Measurements from ENCODE around the gene WIPF2. TPM values are rescaled to one million over a fixed set of nuclear protein-coding genes. Genes with fewer than 3 reads are reported as not detected.

Gene WIPF2
- total and polyA plus RNA-seq, 9 donors = 6.1 to 27.8 (median 18.4) TPM

DNA sequence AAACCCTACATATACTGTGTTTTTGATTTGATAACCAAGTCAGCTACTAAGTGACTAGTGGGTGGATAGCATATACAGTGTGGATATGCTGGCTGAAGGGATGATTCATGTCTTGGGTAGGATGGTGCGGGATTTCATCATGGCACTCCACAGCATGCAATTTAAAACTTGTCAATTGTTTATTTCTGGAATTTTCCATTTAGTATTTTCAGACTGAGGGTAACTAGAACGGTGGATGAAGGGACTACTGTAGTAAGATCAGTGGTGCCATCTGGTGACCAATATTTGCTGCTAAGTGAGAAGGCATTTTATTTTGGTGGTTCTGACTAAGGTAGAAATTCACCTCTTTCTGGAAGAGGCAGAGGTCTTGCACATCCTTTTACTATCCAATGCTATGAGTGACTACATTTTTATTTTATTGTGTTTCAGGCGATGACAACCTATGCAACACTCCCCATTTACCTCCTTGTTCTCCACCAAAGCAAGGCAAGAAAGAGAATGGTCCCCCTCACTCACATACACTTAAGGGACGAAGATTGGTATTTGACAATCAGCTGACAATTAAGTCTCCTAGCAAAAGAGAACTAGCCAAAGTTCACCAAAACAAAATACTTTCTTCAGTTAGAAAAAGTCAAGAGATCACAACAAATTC is 71.7 kb downstream of the WIPF2 start:
- WGBS, 3 donors = 54 to 63% (median 58%) methylated on average over 4 of the region's 4 CpGs
- no peak for DNase-seq
- Histone ChIP-seq H3K4me1 (ENCODE audit: insufficient read depth) (peaks cover 2% of the 10 kb centered on the region), H3K4me3 (no peak overlapping the region), H3K9me3 (no peaks in the 10 kb centered on the region), H3K27me3 (no peaks in the 10 kb centered on the region), H3K27ac (no peak overlapping the region), H3K36me3 (no peaks in the 10 kb centered on the region)
- intact Hi-C loops (cut with DNase I) = loop anchor here in 2 of 4 donors (5.0 to 10.0 kb wide), 2 partner anchors 276 to 278 kb away; partner anchors contain the start of gene CSF3 (in 1 of the 2)
- no peak for TF ChIP-seq POLR2A (IDR thresholded peaks at IDR 0.05)
- TF ChIP-seq, protein P1, sequence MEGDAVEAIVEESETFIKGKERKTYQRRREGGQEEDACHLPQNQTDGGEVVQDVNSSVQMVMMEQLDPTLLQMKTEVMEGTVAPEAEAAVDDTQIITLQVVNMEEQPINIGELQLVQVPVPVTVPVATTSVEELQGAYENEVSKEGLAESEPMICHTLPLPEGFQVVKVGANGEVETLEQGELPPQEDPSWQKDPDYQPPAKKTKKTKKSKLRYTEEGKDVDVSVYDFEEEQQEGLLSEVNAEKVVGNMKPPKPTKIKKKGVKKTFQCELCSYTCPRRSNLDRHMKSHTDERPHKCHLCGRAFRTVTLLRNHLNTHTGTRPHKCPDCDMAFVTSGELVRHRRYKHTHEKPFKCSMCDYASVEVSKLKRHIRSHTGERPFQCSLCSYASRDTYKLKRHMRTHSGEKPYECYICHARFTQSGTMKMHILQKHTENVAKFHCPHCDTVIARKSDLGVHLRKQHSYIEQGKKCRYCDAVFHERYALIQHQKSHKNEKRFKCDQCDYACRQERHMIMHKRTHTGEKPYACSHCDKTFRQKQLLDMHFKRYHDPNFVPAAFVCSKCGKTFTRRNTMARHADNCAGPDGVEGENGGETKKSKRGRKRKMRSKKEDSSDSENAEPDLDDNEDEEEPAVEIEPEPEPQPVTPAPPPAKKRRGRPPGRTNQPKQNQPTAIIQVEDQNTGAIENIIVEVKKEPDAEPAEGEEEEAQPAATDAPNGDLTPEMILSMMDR (IDR thresholded peaks at IDR 0.05) = peak in 2 of 3 donors; percentile 14 to 40

GRCh38 chr17:40291281-40291664 is 72.2 kb downstream of the WIPF2 start:
- DNase-seq = no peak
- Histone ChIP-seq H3K9me3 (no peaks in the 10 kb centered on the region), H3K27ac (no peak overlapping the region), H3K27me3 (no peaks in the 10 kb centered on the region), H3K36me3 (no peaks in the 10 kb centered on the region), H3K4me3 (no peak overlapping the region), H3K4me1 (ENCODE audit: insufficient read depth) (peaks cover 2% of the 10 kb centered on the region)
- WGBS, 3 donors = 79 to 83% (median 80%) methylated on average over 2 of the region's 2 CpGs
- no peak for TF ChIP-seq EP300 (IDR thresholded peaks at IDR 0.05)
- intact Hi-C loops (cut with DNase I) = loop anchor here in 2 of 4 donors (5.0 to 10.0 kb wide), 2 partner anchors 276 to 279 kb away; partner anchors contain the start of gene CSF3 (in 1 of the 2)

DNA sequence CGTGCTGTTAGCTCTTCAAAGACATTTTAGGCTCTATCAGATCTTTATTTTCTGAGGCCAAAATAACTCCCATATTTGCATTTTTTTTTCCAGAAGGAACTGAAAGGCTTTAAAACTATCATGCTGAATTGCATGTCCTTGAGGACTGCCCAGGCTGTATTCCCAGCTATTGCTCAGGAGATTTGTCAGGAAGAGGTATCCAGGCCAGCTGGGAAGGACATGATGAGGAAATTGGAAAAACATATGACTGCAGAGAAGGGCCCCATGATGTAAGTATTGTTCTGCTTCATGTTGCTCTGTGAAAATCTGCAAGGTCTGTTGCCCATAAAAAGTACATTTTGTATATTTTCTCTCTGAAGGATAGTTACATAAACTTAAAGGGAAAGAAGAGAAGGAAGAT is 74.3 kb downstream of the WIPF2 start:
- DNase-seq = peak in 1 of 5 donors; percentile 67
- no peaks in the 10 kb centered on the region for H3K27me3 ChIP-seq
- no peaks in the 10 kb centered on the region for H3K36me3 ChIP-seq
- 11 to 36% (median 16%) methylated on average over 1 of the region's 1 CpG for WGBS, 3 donors
- no peaks in the 10 kb centered on the region for H3K4me1 ChIP-seq (ENCODE audit: insufficient read depth)
- no peak for TF ChIP-seq POLR2A (IDR thresholded peaks at IDR 0.05)
- peak; percentile 85 for TF ChIP-seq EP300 (IDR thresholded peaks at IDR 0.05)
- H3K27ac ChIP-seq = peak overlapping the region in 1 of 2 donors; percentile 74
- intact Hi-C loops (cut with DNase I) = loop anchor here in 2 of 4 donors (5.0 to 10.0 kb wide), 2 partner anchors 279 to 281 kb away; partner anchors contain the start of gene CSF3 (in 1 of the 2)
- no peaks in the 10 kb centered on the region for H3K9me3 ChIP-seq
- H3K4me3 ChIP-seq = no peak overlapping the region

DNA sequence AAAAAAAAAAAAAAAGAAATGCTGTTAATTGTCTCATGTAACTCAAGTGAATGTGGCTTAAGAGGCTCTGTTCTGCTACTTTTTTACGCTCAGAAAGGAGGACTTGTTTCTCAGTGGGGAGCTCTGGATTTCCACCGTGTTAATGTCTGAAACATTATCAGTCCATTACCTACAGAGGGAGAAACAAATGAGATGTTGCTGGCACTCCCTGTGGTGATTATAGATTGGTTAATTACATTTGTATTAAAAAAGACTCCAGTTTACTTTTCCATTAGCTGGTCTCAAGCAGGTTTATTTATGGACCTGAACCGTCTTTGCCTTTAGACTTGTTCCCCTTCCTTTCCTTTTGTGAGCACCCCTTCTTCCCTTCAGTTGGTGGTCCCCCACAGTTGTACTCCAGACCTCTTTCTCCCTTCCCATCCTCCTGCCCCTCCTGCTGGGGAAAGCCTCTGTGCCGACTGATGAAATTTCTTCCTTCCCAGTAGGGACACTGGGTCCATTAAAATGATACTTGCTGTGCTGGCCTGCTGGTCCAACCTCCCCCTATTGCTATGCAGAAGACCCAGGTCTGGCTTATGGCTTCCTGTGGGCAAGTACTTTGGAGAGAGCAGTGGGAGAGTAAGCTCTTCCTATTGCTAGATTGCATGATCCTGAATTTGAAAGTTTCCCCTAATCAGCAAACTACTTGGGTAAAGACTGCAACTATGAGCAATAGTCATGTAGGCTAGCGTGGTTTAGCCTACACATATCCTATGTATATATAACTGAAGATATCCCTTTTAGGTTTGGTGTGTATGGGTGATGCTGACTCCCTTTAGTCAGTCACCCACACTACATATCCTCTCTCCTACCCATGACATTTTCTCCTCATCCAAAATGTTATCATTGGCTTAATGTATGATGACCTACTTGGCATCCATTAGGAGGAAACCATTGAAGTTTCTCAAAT is 76.7 kb downstream of the WIPF2 start:
- Histone ChIP-seq H3K4me1 (ENCODE audit: insufficient read depth) (peaks cover 4% of the 10 kb centered on the region), H3K4me3 (no peak overlapping the region), H3K9me3 (no peaks in the 10 kb centered on the region), H3K36me3 (no peaks in the 10 kb centered on the region), H3K27ac (no peak overlapping the region), H3K27me3 (no peaks in the 10 kb centered on the region)
- intact Hi-C loops (cut with DNase I) = loop anchor here in 1 of 4 donors (10.0 kb wide), 1 partner anchor 281 kb away; the partner anchor contains the start of gene CSF3
- 84 to 86% (median 86%) methylated on average over 5 of the region's 5 CpGs for WGBS, 3 donors
- DNase-seq = peak in 1 of 5 donors; percentile 5
- TF ChIP-seq, protein P1 (IDR thresholded peaks at IDR 0.05) = no peak
- TF ChIP-seq EP300 (IDR thresholded peaks at IDR 0.05) (no peak), POLR2A (IDR thresholded peaks at IDR 0.05) (no peak)

DNA sequence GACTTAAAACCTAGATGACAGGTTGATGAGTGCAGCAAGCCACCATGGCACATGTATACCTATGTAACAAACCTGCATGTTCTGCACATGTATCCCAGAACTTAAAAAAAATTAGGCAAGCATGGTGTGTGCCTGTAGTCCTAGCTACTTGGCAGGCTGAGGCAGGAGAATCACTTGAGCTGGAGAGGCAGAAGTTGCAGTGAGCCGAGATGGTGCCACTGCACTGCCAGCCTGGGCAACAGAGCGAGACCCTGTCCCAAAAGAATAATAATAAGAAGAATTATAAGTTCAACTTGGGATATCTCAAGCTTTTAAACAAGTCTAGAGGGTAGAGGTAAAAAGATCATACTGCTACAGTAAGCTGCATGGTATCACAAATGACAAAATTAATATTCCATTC is 78.4 kb downstream of the WIPF2 start:
- intact Hi-C loops (cut with DNase I) = loop anchor here in 1 of 4 donors (10.0 kb wide), 1 partner anchor 283 kb away; the partner anchor contains the start of gene CSF3
- no peaks in the 10 kb centered on the region for H3K27me3 ChIP-seq
- no peaks in the 10 kb centered on the region for H3K36me3 ChIP-seq
- H3K9me3 ChIP-seq = no peaks in the 10 kb centered on the region
- TF ChIP-seq POLR2A (IDR thresholded peaks at IDR 0.05) (no peak), EP300 (IDR thresholded peaks at IDR 0.05) (no peak)
- TF ChIP-seq, protein P1 (IDR thresholded peaks at IDR 0.05) = no peak
- H3K4me1 ChIP-seq (ENCODE audit: insufficient read depth) = peaks cover 4% of the 10 kb centered on the region
- no peak overlapping the region for H3K27ac ChIP-seq
- H3K4me3 ChIP-seq = no peak overlapping the region
- peak in 1 of 5 donors; percentile 10 for DNase-seq
- WGBS, 3 donors = 27 to 62% (median 44%) methylated on average over 2 of the region's 2 CpGs

All from ovary (tissue), 9 donors.